A549 (cell line): Measurements from ENCODE around the gene TSPEAR.

Source experiments
- BHLHE40 ChIP-seq: IDR thresholded peaks from 2 replicates; pipeline ENCODE4 v1.6.1; 2012; ENCODE audit warnings: low read depth, low read length, inconsistent platforms
- CBX8 ChIP-seq: fragments of 200-600 bp; sonication (generic); IDR thresholded peaks from 2 replicates; pipeline ENCODE4 v1.6.1; 2016
- EP300 ChIP-seq, 2 experiments: fragments of >200 bp; sonication (Bioruptor Twin); formaldehyde crosslinking; IDR thresholded peaks; 2 replicates in 1 of 2; 3 replicates in 1 of 2; pipeline ENCODE4 v1.6.1; 2016 to 2017
- FOXS1 ChIP-seq: fragments of 250-450 bp; sonication (Bioruptor Pico); IDR thresholded peaks from 2 replicates; pipeline ENCODE4 v1.5.0; 2020; ENCODE audit warnings: mild to moderate bottlenecking, moderate library complexity
- HDAC2 ChIP-seq: fragments of 200-600 bp; sonication (generic); IDR thresholded peaks from 2 replicates; pipeline ENCODE4 v1.6.1; 2016
- JUN ChIP-seq, 2 experiments: fragments of >200 bp; sonication (Bioruptor Twin); formaldehyde crosslinking; IDR thresholded peaks; 2 replicates in 1 of 2; 3 replicates in 1 of 2; pipeline ENCODE4 v1.6.1; 2016 to 2017
- MYC ChIP-seq: IDR thresholded peaks from 2 replicates; pipeline ENCODE4 v1.6.1; 2012; ENCODE audit warnings: mild to moderate bottlenecking, inconsistent platforms, low read length, improper control_type of control experiment, borderline replicate concordance
- POLR2A ChIP-seq: IDR thresholded peaks from 2 replicates; pipeline ENCODE4 v1.6.1; 2012; ENCODE audit warnings: mild to moderate bottlenecking, low read length
- RAD21 ChIP-seq, 2 experiments: fragments of >200 bp in 1 of 2; sonication (Bioruptor Twin) in 1 of 2; formaldehyde crosslinking in 1 of 2; IDR thresholded peaks in 1 of 2; conservative IDR thresholded peaks in 1 of 2; 2 replicates in 1 of 2; 3 replicates in 1 of 2; pipeline ENCODE4 v1.6.1; 2012 to 2018; ENCODE audit warnings: inconsistent platforms in 1 of 2
- TF ChIP-seq, protein P1 (sequence below): fragments of >200 bp; sonication (Bioruptor Twin); formaldehyde crosslinking; IDR thresholded peaks from 3 replicates; pipeline ENCODE4 v1.5.1; 2016
- TF ChIP-seq, protein P2 (sequence below): IDR thresholded peaks from 2 replicates; pipeline ENCODE4 v1.6.1; 2012
- TF ChIP-seq, protein P3 (sequence below): IDR thresholded peaks from 2 replicates; pipeline ENCODE4 v1.6.1; 2012

DNA sequence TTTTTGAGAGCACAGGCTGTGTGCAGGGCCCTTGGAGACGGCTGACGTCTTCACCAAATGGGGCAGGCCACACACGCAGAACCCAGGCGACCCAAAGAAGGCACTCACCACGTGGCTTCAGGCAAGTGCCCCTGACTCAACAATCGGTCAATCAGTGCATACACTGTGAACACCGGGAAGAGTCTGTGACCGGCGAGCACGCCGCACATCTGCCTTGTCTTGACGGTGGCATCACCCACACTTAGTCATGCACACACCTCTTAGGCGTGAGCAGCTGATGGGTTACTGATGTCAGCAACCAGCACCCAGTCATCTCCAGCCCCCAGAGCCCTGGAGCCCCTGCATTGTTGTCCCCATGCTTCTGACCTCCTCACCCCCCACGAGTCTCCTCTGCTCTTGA, 261.0 kb downstream of the TSPEAR start:
- TF ChIP-seq MYC (no peak), BHLHE40 (no peak), HDAC2 (no peak), POLR2A (no peak), EP300 (IDR thresholded peaks at IDR 0.05) (no peak), RAD21 (conservative IDR thresholded peaks at IDR 0.05 in 1 of 2, IDR thresholded peaks at IDR 0.05 in 1 of 2) (no peak), JUN (IDR thresholded peaks at IDR 0.05) (no peak), CBX8 (no peak), FOXS1 (CRISPR knock-in tag) (no peak)
- TF ChIP-seq, protein P1, sequence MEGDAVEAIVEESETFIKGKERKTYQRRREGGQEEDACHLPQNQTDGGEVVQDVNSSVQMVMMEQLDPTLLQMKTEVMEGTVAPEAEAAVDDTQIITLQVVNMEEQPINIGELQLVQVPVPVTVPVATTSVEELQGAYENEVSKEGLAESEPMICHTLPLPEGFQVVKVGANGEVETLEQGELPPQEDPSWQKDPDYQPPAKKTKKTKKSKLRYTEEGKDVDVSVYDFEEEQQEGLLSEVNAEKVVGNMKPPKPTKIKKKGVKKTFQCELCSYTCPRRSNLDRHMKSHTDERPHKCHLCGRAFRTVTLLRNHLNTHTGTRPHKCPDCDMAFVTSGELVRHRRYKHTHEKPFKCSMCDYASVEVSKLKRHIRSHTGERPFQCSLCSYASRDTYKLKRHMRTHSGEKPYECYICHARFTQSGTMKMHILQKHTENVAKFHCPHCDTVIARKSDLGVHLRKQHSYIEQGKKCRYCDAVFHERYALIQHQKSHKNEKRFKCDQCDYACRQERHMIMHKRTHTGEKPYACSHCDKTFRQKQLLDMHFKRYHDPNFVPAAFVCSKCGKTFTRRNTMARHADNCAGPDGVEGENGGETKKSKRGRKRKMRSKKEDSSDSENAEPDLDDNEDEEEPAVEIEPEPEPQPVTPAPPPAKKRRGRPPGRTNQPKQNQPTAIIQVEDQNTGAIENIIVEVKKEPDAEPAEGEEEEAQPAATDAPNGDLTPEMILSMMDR = no peak
- TF ChIP-seq, protein P2, sequence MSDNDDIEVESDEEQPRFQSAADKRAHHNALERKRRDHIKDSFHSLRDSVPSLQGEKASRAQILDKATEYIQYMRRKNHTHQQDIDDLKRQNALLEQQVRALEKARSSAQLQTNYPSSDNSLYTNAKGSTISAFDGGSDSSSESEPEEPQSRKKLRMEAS = no peak
- TF ChIP-seq, protein P3, sequence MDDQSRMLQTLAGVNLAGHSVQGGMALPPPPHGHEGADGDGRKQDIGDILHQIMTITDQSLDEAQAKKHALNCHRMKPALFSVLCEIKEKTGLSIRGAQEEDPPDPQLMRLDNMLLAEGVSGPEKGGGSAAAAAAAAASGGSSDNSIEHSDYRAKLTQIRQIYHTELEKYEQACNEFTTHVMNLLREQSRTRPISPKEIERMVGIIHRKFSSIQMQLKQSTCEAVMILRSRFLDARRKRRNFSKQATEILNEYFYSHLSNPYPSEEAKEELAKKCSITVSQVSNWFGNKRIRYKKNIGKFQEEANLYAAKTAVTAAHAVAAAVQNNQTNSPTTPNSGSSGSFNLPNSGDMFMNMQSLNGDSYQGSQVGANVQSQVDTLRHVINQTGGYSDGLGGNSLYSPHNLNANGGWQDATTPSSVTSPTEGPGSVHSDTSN = no peak
